ENCODE data around the gene SKI. TPM values are rescaled to one million over a fixed set of nuclear protein-coding genes. Genes with fewer than 3 reads are reported as not detected.
"Not testable (repeated sequence)": the region's sequence is repeated elsewhere in the genome, so short reads cannot be mapped to it uniquely, and the experiment has no call there.

Gene SKI
- total RNA-seq, 2 experiments from 2014 or later, result 41.2 to 41.4 TPM

DNA sequence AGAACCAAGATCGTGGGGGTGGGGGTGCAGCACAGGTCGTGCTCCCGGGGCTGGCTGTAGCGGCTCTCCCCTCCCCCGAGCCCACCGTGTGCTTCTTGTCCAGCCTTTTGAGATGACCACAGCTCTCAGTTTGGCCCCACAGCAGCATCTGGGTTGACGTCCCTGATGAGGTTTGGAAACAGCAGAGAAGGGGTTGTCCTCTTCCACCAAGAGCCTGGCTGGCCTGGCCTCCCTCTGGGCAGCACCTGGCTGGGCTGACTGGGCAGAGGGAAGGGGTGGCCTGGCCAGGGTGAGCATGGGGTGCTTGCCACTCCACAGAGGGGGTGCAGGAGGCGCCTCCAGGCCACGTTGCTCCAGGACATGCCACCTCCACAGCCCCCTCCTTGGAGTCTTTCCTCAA is 61.5 kb downstream of the SKI start:
- no peak for ATAC-seq
- Mint-ChIP-seq H3K27me3 (ENCODE audit: low read depth) (no peaks in the 10 kb centered on the region), H3K4me1 (ENCODE audit: low read depth) (peaks cover 66% of the 10 kb centered on the region), H3K27ac (peak overlapping the region; percentile 98), H3K36me3 (ENCODE audit: low read depth) (peaks cover 23% of the 10 kb centered on the region), H3K9me3 (ENCODE audit: insufficient read depth) (no peaks in the 10 kb centered on the region), H3K4me3 (peak overlapping the region; percentile 78)
- DNase-seq, result no peak
- ChIA-PET POLR2A (interaction anchor here (0.9 to 4.4 kb wide), 4 partner anchors 10 to 60 kb away, joined by 3 to 45 read pairs (median 4); no protein-coding TSS in a partner anchor), CTCF (interaction anchor here (1.1 to 3.3 kb wide), 3 partner anchors 11 to 95 kb away, joined by 3 to 19 read pairs (median 4); partner anchors contain the start of gene FAAP20)

DNA sequence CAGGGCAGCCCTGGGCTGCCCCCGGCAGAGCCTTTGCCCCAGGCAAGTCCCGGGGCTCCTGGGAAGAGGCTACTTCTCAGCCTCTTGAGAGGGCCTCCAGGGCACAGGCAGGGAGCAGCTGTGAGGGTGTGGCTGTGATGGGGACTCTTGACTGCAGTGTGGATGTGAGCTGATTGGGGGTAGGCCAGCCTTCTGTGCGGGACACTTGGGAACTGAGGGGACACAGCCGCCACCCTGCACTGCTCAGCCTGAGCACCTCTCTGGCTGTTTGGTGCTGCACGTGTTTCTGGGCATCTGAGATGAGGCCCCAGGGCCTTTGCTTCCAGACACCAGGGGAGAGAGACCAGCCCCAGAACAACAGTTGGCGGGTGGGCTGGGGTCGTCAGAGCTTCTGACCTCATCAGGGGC is 62.1 kb downstream of the SKI start:
- Mint-ChIP-seq H3K4me3 (peak overlapping the region; percentile 78), H3K27ac (peak overlapping the region; percentile 98), H3K27me3 (ENCODE audit: low read depth) (no peaks in the 10 kb centered on the region), H3K4me1 (ENCODE audit: low read depth) (peaks cover 71% of the 10 kb centered on the region), H3K9me3 (ENCODE audit: insufficient read depth) (no peaks in the 10 kb centered on the region), H3K36me3 (ENCODE audit: low read depth) (peaks cover 23% of the 10 kb centered on the region)
- DNase-seq (no peak), ATAC-seq (peak; percentile 58)
- CTCF ChIA-PET, result interaction anchor here (1.1 to 3.3 kb wide), 5 partner anchors 10 to 95 kb away, joined by 3 to 19 read pairs (median 9); partner anchors contain the start of gene FAAP20
- POLR2A ChIA-PET, result interaction anchor here (0.9 to 4.4 kb wide), 5 partner anchors 10 to 61 kb away, joined by 3 to 45 read pairs (median 6); no protein-coding TSS in a partner anchor

DNA sequence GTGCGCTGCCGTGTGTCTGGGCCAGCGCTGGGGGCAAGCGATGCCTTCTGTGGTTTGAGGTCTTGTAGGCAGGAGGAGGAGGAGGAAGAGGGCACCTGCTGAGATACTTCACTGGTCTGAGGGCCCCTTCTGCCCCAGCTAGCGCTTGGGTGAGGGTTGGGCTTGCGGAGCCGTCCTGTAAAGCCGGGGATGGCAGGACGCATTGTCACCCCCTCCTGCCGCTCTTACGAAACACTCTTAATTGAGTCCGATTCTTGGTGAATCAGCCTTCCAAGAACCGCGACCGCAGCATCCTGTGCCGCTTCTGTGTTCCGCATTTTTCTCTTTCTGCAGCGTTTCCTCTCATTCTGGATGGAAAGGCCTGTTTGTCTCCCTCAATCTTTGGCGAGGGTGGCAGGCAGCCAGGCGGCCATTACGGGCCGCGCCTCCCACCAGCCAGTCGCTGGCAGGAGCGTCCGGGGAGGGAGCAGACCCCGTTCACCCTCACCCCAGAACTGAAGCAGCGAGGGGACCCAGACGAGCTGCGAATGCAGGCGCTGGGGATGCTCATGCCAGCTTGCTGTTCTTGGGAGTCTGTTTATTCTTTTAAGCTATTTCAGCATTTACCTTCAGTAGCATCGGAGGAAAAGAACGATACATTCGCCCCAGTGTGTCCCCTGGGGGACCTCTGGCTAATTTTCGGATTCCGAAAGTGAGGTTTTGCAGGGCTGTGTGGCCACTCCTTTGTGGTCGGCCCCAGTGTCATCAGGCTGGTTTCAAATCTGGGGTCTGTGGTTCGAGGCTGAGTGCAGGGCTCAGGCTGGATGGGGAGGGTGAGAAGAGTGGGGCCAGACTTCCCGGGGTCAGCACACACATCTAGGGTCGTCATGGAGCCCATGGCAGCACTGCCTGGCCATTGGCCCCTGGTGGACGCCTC is 62.7 kb downstream of the SKI start:
- ChIA-PET CTCF (interaction anchor here (0.6 to 3.3 kb wide), 7 partner anchors 10 to 96 kb away, joined by 3 to 19 read pairs (median 5); partner anchors contain the start of gene FAAP20), POLR2A (interaction anchor here (0.9 to 4.4 kb wide), 6 partner anchors 9 to 62 kb away, joined by 3 to 45 read pairs (median 6); no protein-coding TSS in a partner anchor)
- Mint-ChIP-seq H3K36me3 (ENCODE audit: low read depth) (peaks cover 28% of the 10 kb centered on the region), H3K9me3 (ENCODE audit: insufficient read depth) (no peaks in the 10 kb centered on the region), H3K4me3 (peak overlapping the region; percentile 78), H3K27me3 (ENCODE audit: low read depth) (no peaks in the 10 kb centered on the region), H3K27ac (peak overlapping the region; percentile 98), H3K4me1 (ENCODE audit: low read depth) (peaks cover 78% of the 10 kb centered on the region)
- DNase-seq (peak; percentile 92), ATAC-seq (peak; percentile 83)

DNA sequence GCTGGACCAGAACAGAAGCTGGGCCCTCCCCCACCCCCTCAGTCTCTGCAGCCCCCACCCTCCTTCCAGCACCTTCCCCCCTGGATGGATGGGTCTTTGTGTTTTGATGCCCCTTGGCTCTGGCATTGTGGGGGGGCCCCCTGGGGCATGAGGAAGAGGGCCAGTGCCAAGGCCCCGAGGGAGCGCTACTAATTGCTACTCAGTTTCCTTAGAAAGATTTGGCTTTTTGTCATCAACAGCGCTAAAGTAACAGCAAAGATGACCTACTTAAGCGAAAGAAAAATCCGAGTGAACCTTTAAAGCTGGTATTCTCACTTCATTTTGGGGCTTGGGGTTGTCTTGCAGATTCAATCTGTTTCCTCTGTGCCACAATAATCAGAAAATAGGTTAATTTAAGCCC is 63.5 kb downstream of the SKI start:
- peaks cover 30% of the 10 kb centered on the region for H3K36me3 Mint-ChIP-seq (ENCODE audit: low read depth)
- ATAC-seq (no peak), DNase-seq (no peak)
- peaks cover 81% of the 10 kb centered on the region for H3K4me1 Mint-ChIP-seq (ENCODE audit: low read depth)
- no peaks in the 10 kb centered on the region for H3K27me3 Mint-ChIP-seq (ENCODE audit: low read depth)
- ChIA-PET POLR2A (interaction anchor here (0.5 to 4.4 kb wide), 5 partner anchors 8 to 97 kb away, joined by 3 to 45 read pairs (median 6); partner anchors contain the start of gene FAAP20), CTCF (interaction anchor here (0.6 to 3.3 kb wide), 5 partner anchors 9 to 97 kb away, joined by 4 to 19 read pairs (median 9); partner anchors contain the start of gene FAAP20)
- peak overlapping the region; percentile 78 for H3K4me3 Mint-ChIP-seq
- H3K27ac Mint-ChIP-seq, result peak overlapping the region; percentile 98
- no peaks in the 10 kb centered on the region for H3K9me3 Mint-ChIP-seq (ENCODE audit: insufficient read depth)

DNA sequence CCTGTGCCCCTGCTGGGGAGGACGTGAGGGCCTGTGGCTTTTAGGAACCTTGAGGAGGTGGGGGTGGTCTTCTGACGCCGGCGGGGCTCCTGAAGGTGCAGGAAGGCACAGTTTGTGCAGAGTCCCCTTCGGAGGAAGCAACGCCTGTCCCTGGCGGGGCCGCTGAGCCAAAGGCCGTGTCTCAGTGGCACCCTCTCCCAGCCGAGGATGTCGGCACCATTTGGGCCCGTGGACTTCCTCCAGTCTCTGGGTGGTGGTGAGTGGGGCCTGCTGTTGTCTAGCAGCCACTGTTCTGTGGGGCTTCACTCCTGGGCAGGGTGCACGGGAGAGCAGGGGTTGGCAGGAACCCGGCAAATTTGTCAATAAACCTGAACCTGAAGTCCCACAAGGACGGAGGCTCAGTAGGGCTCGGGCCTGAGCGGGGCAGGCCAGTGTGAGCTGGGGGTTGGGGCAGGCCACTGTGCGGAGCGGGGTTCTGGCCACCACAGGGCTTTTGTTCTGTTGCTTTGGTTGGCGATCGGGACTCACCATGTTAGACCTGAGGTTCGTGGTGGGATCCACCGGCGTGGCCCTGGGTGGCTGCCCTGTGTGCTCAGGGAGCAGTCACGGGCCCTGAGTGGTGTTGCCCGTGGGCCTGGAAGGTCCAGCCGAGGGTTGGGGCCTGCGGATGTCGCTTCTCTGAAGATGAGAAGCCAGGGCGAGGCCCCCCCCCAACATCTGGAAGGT is 64.8 kb downstream of the SKI start:
- no peaks in the 10 kb centered on the region for H3K27me3 Mint-ChIP-seq (ENCODE audit: low read depth)
- H3K27ac Mint-ChIP-seq, result no peak overlapping the region
- H3K36me3 Mint-ChIP-seq (ENCODE audit: low read depth), result peaks cover 34% of the 10 kb centered on the region
- ChIA-PET POLR2A (interaction anchor here (4.4 kb wide), 1 partner anchor 7 kb away, joined by 45 read pairs; no protein-coding TSS in a partner anchor), CTCF (no interaction called here)
- ATAC-seq (no peak), DNase-seq (no peak)
- peaks cover 85% of the 10 kb centered on the region for H3K4me1 Mint-ChIP-seq (ENCODE audit: low read depth)
- H3K9me3 Mint-ChIP-seq (ENCODE audit: insufficient read depth), result no peaks in the 10 kb centered on the region
- no peak overlapping the region for H3K4me3 Mint-ChIP-seq

DNA sequence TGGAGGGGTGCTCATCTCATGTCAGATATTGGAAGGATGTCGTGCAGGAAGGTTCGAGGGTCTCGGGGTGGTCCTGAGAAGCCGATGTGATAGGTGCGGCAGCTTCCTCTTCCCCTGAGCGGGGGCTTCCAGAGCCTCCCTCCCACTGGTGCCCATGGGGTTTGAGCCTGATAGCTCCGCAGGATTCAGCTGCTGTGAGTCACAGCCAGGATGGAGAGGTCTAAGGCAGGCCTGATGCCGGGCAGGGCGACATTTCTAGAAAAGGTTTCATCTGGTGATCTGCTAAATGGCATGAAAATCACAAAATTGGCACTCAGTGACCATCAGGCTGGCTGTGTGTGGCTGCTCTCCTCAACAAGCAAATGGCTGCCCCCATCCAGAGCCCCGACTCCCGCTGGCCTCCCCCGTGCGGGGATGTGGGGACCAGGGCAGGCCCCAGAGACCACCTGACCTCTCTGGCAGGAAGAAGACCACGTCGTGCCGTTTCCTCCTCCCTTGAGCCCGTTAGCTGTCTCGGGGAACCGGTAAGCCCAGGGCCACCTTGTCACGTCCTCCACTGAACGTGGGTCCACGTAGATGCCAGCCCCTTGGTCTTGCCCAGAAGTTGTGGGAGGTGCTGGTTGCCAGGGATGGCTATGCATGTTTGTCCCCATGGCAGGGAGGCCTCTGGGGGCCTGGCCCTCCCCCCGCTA is 66.1 kb downstream of the SKI start:
- CTCF ChIA-PET, result no interaction called here
- H3K36me3 Mint-ChIP-seq (ENCODE audit: low read depth), result peaks cover 23% of the 10 kb centered on the region
- POLR2A ChIA-PET, result no interaction called here
- H3K4me3 Mint-ChIP-seq, result no peak overlapping the region
- ATAC-seq (no peak), DNase-seq (no peak)
- peaks cover 86% of the 10 kb centered on the region for H3K4me1 Mint-ChIP-seq (ENCODE audit: low read depth)
- no peaks in the 10 kb centered on the region for H3K27me3 Mint-ChIP-seq (ENCODE audit: low read depth)
- H3K27ac Mint-ChIP-seq, result peak overlapping the region; percentile 11
- no peaks in the 10 kb centered on the region for H3K9me3 Mint-ChIP-seq (ENCODE audit: insufficient read depth)

DNA sequence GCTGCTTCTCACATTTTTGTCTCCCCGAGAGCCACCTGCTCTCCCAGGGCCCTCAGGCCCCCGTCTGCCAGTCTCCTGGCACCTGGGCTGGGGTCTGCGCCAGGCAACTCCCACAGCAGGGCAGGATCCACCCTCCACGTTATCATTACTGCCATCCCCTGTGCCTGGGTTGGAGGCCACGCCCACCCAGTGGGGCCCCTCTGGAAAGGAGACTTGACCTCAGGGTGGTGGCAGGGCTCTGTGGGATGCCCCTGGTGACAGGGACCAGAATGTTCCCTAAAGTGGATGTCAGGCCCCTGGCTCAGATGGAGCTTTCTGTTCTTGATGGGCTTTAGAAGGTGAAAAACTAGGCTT is 66.6 kb downstream of the SKI start:
- peaks cover 88% of the 10 kb centered on the region for H3K4me1 Mint-ChIP-seq (ENCODE audit: low read depth)
- CTCF ChIA-PET, result no interaction called here
- ATAC-seq, result no peak

DNA sequence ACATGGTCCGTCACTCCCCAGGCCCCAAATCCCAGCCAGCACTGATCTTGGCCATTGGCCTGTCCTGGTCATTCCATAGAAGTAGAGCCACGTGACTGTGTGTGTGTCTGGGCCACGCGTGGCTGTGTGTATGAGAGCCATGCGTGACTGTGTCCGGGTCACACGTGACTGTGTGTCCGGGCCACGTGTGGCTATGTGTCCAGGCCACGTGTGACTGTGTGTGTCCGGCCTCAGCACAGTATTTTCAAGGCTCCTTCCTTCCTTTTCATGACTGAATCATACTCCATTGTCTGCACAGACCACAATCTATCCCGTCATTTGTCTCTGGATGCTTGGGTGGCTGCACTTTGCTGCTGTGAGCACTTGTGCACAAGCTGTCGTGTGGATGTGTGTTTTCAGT is 67.4 kb downstream of the SKI start:
- H3K27ac Mint-ChIP-seq, result peak overlapping the region; percentile 52
- ChIA-PET POLR2A (no interaction called here), CTCF (no interaction called here)
- H3K36me3 Mint-ChIP-seq (ENCODE audit: low read depth), result peaks cover 23% of the 10 kb centered on the region
- H3K9me3 Mint-ChIP-seq (ENCODE audit: insufficient read depth), result no peaks in the 10 kb centered on the region
- no peaks in the 10 kb centered on the region for H3K27me3 Mint-ChIP-seq (ENCODE audit: low read depth)
- no peak for ATAC-seq
- no peak overlapping the region for H3K4me3 Mint-ChIP-seq
- H3K4me1 Mint-ChIP-seq (ENCODE audit: low read depth), result peaks cover 88% of the 10 kb centered on the region
- DNase-seq, result no peak

More for the DNA sequence above, 66.6 kb downstream of the SKI start:
- Mint-ChIP-seq H3K27me3 (ENCODE audit: low read depth) (no peaks in the 10 kb centered on the region), H3K9me3 (ENCODE audit: insufficient read depth) (no peaks in the 10 kb centered on the region), H3K4me3 (no peak overlapping the region), H3K27ac (no peak overlapping the region), H3K36me3 (ENCODE audit: low read depth) (peaks cover 23% of the 10 kb centered on the region)
- POLR2A ChIA-PET, result no interaction called here
- no peak for DNase-seq

DNA sequence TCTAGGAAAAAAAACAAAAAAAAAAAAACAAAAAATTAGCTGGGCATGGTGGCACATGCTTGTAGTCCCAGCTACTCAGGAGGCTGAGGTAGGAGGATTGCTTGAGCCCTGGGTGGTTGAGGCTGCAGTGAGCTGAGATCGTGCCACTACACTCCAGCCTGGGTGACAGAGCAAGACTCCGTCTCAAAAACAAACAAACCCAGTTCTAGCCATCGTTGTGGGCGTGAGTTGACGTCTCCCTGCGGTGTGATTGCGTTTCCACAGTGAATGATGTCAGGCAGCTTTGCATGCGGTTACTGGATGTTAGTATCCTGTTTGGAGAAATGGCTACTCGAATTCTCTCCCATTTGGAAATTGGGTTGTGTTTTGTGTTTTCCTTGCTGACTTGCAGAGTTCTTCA is 68.1 kb downstream of the SKI start:
- H3K27me3 Mint-ChIP-seq (ENCODE audit: low read depth); DNase-seq; ATAC-seq; POLR2A ChIA-PET; CTCF ChIA-PET; H3K4me3 Mint-ChIP-seq; H3K9me3 Mint-ChIP-seq (ENCODE audit: insufficient read depth): not testable (repeated sequence)
- peaks cover 22% of the 10 kb centered on the region for H3K36me3 Mint-ChIP-seq (ENCODE audit: low read depth)
- H3K27ac Mint-ChIP-seq, result peak overlapping the region; percentile 52
- peaks cover 85% of the 10 kb centered on the region for H3K4me1 Mint-ChIP-seq (ENCODE audit: low read depth)

DNA sequence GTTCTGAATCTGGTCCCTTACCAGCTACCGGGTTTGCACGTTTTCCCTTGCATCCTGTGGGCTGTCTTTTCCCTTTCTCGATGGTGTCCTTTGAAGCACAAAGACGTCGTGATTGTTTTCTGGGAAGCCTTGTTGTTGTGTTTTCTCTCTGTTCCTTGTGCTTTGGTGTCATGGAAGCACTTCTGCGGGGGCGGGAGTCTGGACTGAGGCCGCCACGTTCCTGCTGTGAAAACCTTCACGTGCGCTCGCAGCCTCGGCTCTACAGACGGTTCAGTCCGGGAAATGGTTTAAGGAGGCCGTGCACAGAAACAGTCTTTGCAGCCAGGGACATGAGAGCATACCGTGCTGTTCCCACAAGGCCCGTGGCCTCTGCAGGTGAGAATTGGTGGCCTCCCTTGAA is 68.5 kb downstream of the SKI start:
- Mint-ChIP-seq H3K4me3 (no peak overlapping the region), H3K36me3 (ENCODE audit: low read depth) (peaks cover 21% of the 10 kb centered on the region), H3K4me1 (ENCODE audit: low read depth) (peaks cover 85% of the 10 kb centered on the region), H3K9me3 (ENCODE audit: insufficient read depth) (no peaks in the 10 kb centered on the region), H3K27me3 (ENCODE audit: low read depth) (no peaks in the 10 kb centered on the region), H3K27ac (peak overlapping the region; percentile 52)
- DNase-seq (no peak), ATAC-seq (no peak)
- CTCF ChIA-PET, result no interaction called here
- POLR2A ChIA-PET, result no interaction called here

DNA sequence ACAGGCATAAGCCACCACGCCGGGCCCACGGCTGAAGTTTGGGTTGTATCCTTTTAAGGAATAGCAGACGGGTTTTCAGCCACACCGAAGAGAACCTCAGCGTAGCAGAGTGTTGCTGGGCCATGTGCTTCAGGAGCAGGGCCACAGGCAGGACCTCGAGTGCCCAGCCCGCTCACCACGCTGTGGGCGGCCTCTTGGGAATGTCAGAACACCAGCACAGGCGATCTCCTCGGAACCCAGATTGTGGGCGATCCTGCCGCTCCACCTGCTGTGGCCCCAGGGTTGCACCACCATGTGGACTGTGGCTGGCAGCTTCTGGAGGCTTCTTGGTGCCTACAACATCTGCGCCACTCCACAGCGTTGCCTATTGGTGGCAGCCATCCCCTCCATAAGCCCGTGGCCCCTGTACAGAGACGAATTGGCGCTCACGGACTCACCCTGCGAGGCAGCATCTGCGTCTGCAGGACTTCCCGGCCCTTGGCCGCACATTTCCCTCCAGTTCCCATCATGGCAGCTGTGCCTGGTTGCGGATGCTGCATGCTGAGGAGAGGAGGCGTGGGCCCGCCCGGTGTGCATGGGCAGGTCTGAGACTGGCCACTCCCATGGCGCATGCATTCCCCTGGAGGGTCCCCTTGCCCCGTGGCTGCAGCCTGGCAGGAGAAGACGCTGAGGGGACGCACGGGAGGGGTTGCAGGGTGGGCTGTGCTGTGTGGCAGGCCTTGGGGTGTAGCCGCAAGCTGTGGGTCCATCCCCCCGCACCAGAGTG is 69.3 kb downstream of the SKI start:
- ChIA-PET POLR2A (no interaction called here), CTCF (no interaction called here)
- H3K27ac Mint-ChIP-seq, result no peak overlapping the region
- H3K9me3 Mint-ChIP-seq (ENCODE audit: insufficient read depth), result no peaks in the 10 kb centered on the region
- no peaks in the 10 kb centered on the region for H3K27me3 Mint-ChIP-seq (ENCODE audit: low read depth)
- ATAC-seq (no peak), DNase-seq (no peak)
- peaks cover 82% of the 10 kb centered on the region for H3K4me1 Mint-ChIP-seq (ENCODE audit: low read depth)
- H3K36me3 Mint-ChIP-seq (ENCODE audit: low read depth), result peaks cover 21% of the 10 kb centered on the region
- H3K4me3 Mint-ChIP-seq, result no peak overlapping the region
